Ishikawa (cell line): Measurements from ENCODE around the gene KCNIP3.

ENCODE experiments used
- CEBPB ChIP-seq: IDR thresholded peaks from 2 replicates; pipeline ENCODE4 v1.6.1; 2012
- TF ChIP-seq, protein P1 (sequence below): IDR thresholded peaks from 2 replicates; pipeline ENCODE4 v1.6.1; 2012

DNA sequence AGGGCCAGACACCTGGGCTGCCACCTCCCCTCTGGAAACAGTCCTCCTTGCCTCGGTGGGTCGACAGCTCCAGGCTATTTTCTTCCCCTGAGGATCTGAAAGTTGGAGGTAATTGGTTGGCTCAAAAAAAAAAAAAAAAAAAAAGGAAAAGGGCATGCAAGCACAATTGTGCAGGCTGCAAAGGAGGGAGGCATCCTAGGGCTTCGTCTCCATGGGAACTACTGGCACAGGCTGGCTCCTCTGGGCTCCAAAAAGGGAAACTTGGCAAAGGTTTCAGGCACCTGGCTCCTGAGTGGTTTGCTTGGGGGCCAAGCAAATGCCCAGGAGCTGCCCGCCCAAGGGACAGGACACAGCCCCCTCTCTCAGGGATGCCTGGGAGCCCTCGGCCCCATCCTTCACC lies 1.1 kb upstream of the KCNIP3 start:
- TF ChIP-seq CEBPB, result no peak
- TF ChIP-seq, protein P1, sequence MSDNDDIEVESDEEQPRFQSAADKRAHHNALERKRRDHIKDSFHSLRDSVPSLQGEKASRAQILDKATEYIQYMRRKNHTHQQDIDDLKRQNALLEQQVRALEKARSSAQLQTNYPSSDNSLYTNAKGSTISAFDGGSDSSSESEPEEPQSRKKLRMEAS, result no peak
